H1 (cell line): ENCODE data around the gene ANKRD40CL. TPM values are rescaled to one million over a fixed set of nuclear protein-coding genes. Genes with fewer than 3 reads are reported as not detected.

Experiments
- CHD2 ChIP-seq: IDR thresholded peaks from 2 replicates; pipeline ENCODE4 v1.6.1; 2012; ENCODE audit warnings: low read length, improper control_type of control experiment
- FOSL1 ChIP-seq: IDR thresholded peaks from 2 replicates; pipeline ENCODE4 v1.6.1; 2011; ENCODE audit warnings: mild to moderate bottlenecking, low read depth, low read length, moderate library complexity; ENCODE audit not compliant: insufficient read depth
- GTF2F1 ChIP-seq: IDR thresholded peaks from 2 replicates; pipeline ENCODE4 v1.6.1; 2012; ENCODE audit warnings: low read depth, low read length, improper control_type of control experiment, borderline replicate concordance
- TAF1 ChIP-seq: IDR thresholded peaks from 2 replicates; pipeline ENCODE4 v1.6.1; 2011; ENCODE audit warnings: mild to moderate bottlenecking, low read depth, low read length
- polyA plus RNA-seq, 7 experiments: library from polyadenylated mRNA; depleted of rRNA in 3 of 7; stranded (reverse) in 5 of 7; unstranded in 2 of 7; fragments of >200 nt in 5 of 7; fragments of 200-250 nt in 2 of 7; gene quantifications; 1 replicate in 5 of 7; 2 replicates in 1 of 7; 4 replicates in 1 of 7; pipeline versions ENCODE4 v1.2.1 to v1.2.3, GENCODE V29; 2011 to 2013; ENCODE audit warnings: missing spikeins in 2 of 7, mixed read lengths in 2 of 7
- total RNA-seq: library from RNA; stranded (reverse); fragmentation: NEBNext Ultra II Directional; extraction: Animal tissue kit (Norgen Biotek cat#: 25700); gene quantifications from 2 replicates; pipeline ENCODE4 v1.2.1, GENCODE V29; 2021

The ANKRD40CL gene
- total and polyA plus RNA-seq, 2 of the 8 experiments (the other 6 are each of a cell fraction or from before 2014, with no cell fraction given), result not detected

GRCh38 chr17:50754521-50754920 lies 12.8 kb downstream of the ANKRD40CL start (continued):
- no peak for TF ChIP-seq CHD2
- TF ChIP-seq GTF2F1, result no peak
- no peak for TF ChIP-seq TAF1
- no peak for TF ChIP-seq FOSL1
- TF ChIP-seq, all 59 proteins: peak for 0
